Frontal cortex (tissue), 4 donors: ENCODE results near the gene NUP93. TPM values are rescaled to one million over a fixed set of nuclear protein-coding genes. Genes with fewer than 3 reads are reported as not detected.
"Not testable (repeated sequence)": the region's sequence is repeated elsewhere in the genome, so short reads cannot be mapped to it uniquely, and the experiment has no call there.

ENCODE experiments used
- DNase-seq, 2 donors: peaks; one replicate each; pipeline ENCODE4 v3.0.0; 2012; ENCODE audit warnings: low spot score in 2 of 2
- FAIRE-seq: peaks from 2 replicates; lab custom pipeline; 2012; peaks lifted over from hg19 to GRCh38; lab: Jason Lieb, UNC
- total RNA-seq: library from RNA; depleted of rRNA; stranded (reverse); fragments of >200 nt; gene quantifications from one replicate; pipeline ENCODE4 v1.2.3, GENCODE V29; 2014
- donor health status: control.
- donor health status: control.
- donor health status: control.

Gene NUP93
- total RNA-seq, 1 donor from 2014 or later: 219 TPM

- no peak for DNase-seq
- FAIRE-seq: no peak
Measured at GRCh38 chr16:56773532-56773931, 43.6 kb downstream of the NUP93 start.

GRCh38 chr16:56774016-56774680 is 44.2 kb downstream of the NUP93 start:
- DNase-seq: no peak
- no peak for FAIRE-seq

DNA sequence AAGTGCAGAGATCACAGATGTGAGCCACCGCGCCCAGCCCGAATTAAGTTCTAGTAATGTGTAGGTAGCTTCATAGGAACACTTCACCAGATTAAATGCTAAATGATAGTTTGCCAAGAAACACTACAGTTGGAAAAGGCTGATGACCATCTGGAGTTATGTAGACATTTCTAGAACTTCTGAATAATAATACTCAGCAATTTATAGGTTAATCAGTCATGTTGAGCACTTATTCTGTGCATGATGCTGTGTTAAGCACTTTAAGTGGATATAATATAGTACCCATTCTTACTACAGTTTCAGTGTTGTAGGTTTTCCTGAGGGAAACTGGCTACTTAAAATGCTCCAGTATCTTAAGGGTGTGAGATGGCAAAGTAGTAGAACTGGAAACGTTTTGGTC is 45.2 kb downstream of the NUP93 start:
- no peak for DNase-seq
- no peak for FAIRE-seq

- DNase-seq: peak in 1 of 2 donors; percentile 13
- FAIRE-seq: no peak
Measured at GRCh38 chr16:56776562-56776961, 46.6 kb downstream of the NUP93 start.

DNA sequence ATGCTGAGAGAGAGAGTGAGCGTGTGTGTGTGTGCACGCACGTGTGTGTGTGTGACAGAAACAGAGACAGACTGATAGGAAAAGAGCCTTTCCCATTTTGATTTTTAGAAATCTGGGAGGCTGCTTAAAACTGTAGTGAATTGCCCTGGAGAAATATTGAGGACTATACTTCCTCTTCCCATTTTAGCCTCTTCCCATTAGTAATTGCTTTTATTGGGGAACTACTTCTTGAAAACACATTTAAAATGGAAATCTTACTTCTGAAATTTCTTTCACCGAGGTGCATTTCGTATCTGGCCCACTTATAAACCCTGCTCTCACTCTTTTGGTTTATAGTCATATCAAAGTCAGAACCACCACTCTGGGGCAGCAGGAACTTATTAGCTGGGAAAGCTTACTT is 47.1 kb downstream of the NUP93 start:
- DNase-seq: no peak
- no peak for FAIRE-seq

DNA sequence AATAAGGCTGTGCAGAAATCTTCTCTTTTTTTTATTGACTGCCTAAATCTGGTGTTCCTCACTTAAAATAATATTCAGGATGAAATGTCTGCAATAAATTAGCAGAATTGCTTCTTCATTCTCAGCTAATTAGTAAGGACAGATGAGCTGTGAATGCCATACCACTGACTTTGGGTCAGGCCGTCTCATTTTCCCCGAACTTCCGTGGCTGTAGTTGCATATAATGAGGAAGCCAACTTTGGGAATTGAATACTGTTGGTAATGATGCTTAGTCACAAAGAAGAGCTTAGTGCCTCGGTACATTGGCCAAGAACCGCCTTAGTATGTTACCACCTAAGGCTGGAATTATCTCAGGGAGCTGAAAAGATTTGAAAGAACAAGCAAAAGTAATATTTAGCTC is 47.6 kb downstream of the NUP93 start:
- DNase-seq: no peak

GRCh38 chr16:56779906-56780305 is 50.0 kb downstream of the NUP93 start:
- DNase-seq (no peak), FAIRE-seq (no peak)

More for the DNA sequence above, 47.6 kb downstream of the NUP93 start:
- no peak for FAIRE-seq

DNA sequence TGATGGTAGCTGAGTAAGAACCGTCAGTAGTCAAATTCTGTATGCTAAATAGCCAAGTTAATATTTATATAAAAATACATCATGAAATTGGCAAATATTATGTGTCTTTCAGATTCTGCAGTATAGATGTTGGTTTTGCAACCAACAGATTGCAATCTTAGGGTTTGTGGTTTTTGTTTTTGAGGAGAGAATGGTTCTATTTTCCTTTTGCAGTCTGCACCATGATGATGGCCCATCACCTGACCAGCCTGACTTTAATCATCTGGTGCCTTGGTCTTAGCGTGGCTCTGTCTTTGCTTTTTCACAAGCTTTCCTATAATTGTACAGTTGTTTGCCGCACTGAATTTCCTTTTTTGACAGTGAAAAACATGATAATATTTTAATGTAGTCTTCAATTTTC is 50.7 kb downstream of the NUP93 start:
- DNase-seq (no peak), FAIRE-seq (no peak)

- FAIRE-seq (no peak), DNase-seq (no peak)
Measured at GRCh38 chr16:56781528-56781961, 51.6 kb downstream of the NUP93 start.

- no peak for FAIRE-seq
- no peak for DNase-seq
Measured at GRCh38 chr16:56783344-56783743, 53.4 kb downstream of the NUP93 start.

DNA sequence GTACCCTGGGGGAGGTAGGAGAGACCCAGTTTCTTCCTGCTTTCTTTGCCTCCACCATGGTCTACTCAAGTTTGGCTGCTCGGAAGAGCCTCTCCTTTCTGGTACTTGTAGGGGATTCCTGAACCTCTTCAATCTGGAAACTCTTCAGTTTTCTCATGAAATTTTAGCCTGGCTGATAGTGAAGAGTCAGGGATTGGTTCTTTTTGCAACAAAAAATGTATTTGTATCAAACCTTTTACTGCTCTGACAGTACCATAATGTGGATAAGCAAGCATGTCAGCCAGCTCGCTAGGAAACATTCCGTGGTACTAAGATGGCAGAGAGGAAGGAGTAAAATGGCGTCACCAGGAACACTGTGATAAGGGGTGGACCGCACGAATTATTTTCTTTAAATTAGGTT is 55.4 kb downstream of the NUP93 start:
- FAIRE-seq (no peak), DNase-seq (no peak)

GRCh38 chr16:56787167-56787566 is 57.2 kb downstream of the NUP93 start:
- DNase-seq: no peak
- no peak for FAIRE-seq

GRCh38 chr16:56788435-56788834 is 58.5 kb downstream of the NUP93 start:
- no peak for DNase-seq
- FAIRE-seq: no peak

DNA sequence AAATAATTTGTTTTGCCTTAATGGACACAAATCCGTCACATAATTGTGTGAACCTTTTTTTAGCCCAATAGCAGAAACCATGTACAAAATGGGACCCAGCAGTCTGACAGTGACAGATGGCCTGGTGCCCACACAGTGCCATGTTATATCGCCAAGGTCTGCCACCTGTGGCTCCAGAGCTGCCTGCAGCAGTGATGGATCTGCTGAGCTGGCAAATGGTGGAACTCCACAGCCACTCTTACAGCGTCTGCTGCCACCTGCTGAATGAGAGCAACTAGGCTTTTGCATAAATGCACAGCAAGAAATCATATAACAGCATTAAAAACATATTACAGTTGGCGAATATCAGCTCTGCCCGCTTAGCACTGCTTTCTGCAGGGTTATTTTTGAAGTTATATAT is 59.4 kb downstream of the NUP93 start:
- DNase-seq (peak in 1 of 2 donors; percentile 13), FAIRE-seq (no peak)

DNA sequence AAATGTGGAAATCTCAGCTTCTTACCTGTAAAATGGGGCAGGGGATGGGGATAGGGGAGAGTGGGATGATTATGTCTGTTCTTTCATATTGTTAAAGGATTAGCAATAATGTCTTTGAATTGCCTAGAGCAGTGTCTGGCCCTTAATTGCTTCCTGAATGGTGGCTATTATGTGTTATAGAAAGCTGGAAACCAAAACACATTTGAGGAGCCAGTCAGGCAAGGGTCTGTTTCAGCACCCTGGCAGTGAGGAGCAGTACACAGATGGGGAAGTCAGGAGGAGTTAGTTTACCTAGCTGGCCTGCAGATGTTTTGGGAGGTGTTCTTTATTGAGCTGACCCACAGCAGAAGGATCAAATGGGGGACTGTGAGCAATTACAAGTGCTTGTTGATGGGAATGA is 63.0 kb downstream of the NUP93 start:
- no peak for FAIRE-seq

GRCh38 chr16:56793492-56793891 is 63.6 kb downstream of the NUP93 start:
- FAIRE-seq (no peak), DNase-seq (no peak)

More for the DNA sequence above, 63.0 kb downstream of the NUP93 start:
- DNase-seq: no peak

GRCh38 chr16:56795011-56795410 is 65.1 kb downstream of the NUP93 start:
- FAIRE-seq: no peak
- DNase-seq: no peak

DNA sequence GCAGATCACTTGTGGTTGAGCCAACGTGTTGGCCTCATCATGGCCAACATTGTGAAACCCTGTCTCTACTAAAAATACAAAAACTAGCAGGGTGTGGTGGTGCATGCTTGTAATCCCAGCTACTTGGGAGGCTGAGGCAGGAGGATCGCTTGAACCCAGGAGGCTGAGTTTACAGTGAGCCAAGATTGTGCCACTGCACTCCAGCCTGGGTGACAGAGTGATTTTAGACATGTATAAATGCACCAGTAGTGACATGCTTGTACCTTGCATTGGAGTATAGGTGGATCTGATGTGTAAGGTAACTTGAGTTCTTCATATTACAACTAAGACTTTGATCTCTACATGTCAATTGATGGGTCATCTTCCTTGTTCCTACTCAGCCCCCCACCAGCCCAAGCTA is 67.1 kb downstream of the NUP93 start:
- DNase-seq, FAIRE-seq: not testable (repeated sequence)

GRCh38 chr16:56797861-56798260 is 67.9 kb downstream of the NUP93 start:
- DNase-seq (no peak), FAIRE-seq (no peak)

DNA sequence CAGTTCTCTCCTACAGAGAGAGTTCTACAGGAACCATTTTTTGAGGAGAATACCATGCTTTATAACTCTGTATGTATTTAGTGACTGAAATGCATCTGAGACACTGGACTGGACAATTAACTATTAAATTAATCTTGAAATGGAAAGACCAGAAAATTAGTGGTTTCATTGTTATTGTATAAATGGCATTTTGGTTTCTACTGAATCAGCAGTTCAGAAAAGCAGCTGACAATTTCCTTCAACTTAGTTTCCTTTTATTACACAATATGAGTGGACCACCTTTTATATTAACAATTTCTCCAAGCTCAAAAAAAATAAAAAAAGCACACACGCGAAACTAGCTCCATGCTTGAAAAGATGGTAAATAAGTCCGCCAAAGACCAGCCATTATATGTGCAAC is 69.0 kb downstream of the NUP93 start:
- FAIRE-seq: no peak
- DNase-seq: no peak

- no peak for DNase-seq
- FAIRE-seq: no peak
Measured at GRCh38 chr16:56800355-56800754, 70.4 kb downstream of the NUP93 start.

DNA sequence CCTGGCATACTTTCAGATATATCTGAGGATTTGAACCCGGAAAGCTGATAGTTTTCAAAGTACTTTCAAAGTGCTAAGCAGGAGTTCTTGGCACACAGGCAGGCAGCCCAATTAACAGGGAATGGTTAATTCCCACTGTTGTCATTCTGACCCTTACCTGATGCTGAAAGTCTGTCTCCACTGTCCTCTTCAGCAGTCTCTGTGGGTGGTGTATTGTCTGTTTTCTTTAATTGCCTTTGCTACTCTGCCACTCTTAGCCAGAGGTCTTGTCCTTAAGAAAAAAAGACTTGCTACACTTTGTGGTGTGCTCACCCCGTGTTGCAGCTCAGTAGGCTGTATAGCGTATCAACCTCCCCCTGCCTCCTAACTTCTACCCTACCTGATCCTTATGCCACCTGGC is 71.8 kb downstream of the NUP93 start:
- DNase-seq (no peak), FAIRE-seq (no peak)
